PC-3 (cell line): ENCODE data around the gene PROKR1. TPM values are rescaled to one million over a fixed set of nuclear protein-coding genes. Genes with fewer than 3 reads are reported as not detected.

Experiments used
- ATAC-seq: fragments of 200-7000 bp; cut with Tn5 transposase; 2 replicates; pipeline ENCODE4 v1.9.1; 2020; ENCODE audit warnings: mild to moderate bottlenecking, moderate library complexity
- BruUV-seq: library from RNA; stranded (reverse); fragments of 400-500 nt; replicated peaks from 2 replicates; lab custom pipeline; 2021; lab: Mats Ljungman, UMichigan
- CTCF ChIA-PET: fragments of 300-600 bp; sonication (Branson Sonifier 250); formaldehyde crosslinking; loops from one replicate; lab custom pipeline; 2022; ENCODE audit warnings: antibody characterized with exemption; lab: Charles Lee
- POLR2A ChIA-PET: fragments of 300-600 bp; sonication (Branson Sonifier 250); formaldehyde crosslinking; loops from one replicate; lab custom pipeline; 2022; ENCODE audit warnings: antibody characterized with exemption; ENCODE audit not compliant: unreplicated experiment; lab: Charles Lee
- DNase-seq: peaks from one replicate; pipeline ENCODE4 v3.0.0-alpha.2; 2015
- H2AFZ ChIP-seq: fragments of 300-600 bp; sonication (generic); 2 replicates; pipeline ENCODE4 v1.6.0; 2016; ENCODE audit warnings: antibody characterized with exemption, low read length
- H3F3A ChIP-seq: fragments of 300-600 bp; sonication (generic); one replicate; pipeline ENCODE4 v1.6.0; 2017; ENCODE audit warnings: antibody characterized with exemption, low read length, control low read depth, mild to moderate bottlenecking; ENCODE audit not compliant: unreplicated experiment
- H3K27ac ChIP-seq: fragments of 300-600 bp; sonication (generic); 2 replicates; pipeline ENCODE4 v1.5.1; 2016; ENCODE audit warnings: mild to moderate bottlenecking, low read length
- H3K27me3 ChIP-seq: fragments of 300-600 bp; sonication (generic); 2 replicates; pipeline ENCODE4 v1.6.1; 2016; ENCODE audit warnings: low read length, mixed read lengths
- H3K36me3 ChIP-seq: fragments of 300-600 bp; sonication (generic); 2 replicates; pipeline ENCODE4 v1.6.1; 2016; ENCODE audit warnings: low read depth, mixed run types, low read length, mixed read lengths
- H3K4me1 ChIP-seq: fragments of 300-600 bp; sonication (generic); 2 replicates; pipeline ENCODE4 v1.5.1; 2016; ENCODE audit warnings: low read length; ENCODE audit not compliant: insufficient read depth
- H3K4me2 ChIP-seq: fragments of 300-600 bp; sonication (generic); 2 replicates; pipeline ENCODE4 v1.6.0; 2016; ENCODE audit warnings: low read length
- H3K4me3 ChIP-seq: fragments of 300-600 bp; sonication (generic); 2 replicates; pipeline ENCODE4 v1.5.1; 2016; ENCODE audit warnings: mild to moderate bottlenecking, low read length, mixed read lengths
- H3K79me2 ChIP-seq: fragments of 300-600 bp; sonication (generic); 2 replicates; pipeline ENCODE4 v1.6.1; 2017; ENCODE audit warnings: low read length, mixed read lengths
- H3K9ac ChIP-seq: fragments of 300-600 bp; sonication (generic); 2 replicates; pipeline ENCODE4 v1.6.0; 2016; ENCODE audit warnings: mild to moderate bottlenecking, low read length
- H3K9me2 ChIP-seq: fragments of 300-600 bp; sonication (generic); replicated peaks from 2 replicates; pipeline ENCODE4 v1.6.1; 2016; ENCODE audit warnings: mixed run types, low read length, mixed read lengths
- H3K9me3 ChIP-seq: fragments of 300-600 bp; sonication (generic); 2 replicates; pipeline ENCODE4 v1.6.1; 2016; ENCODE audit warnings: low read length, mixed read lengths
- H4K20me1 ChIP-seq: fragments of 300-600 bp; sonication (generic); 2 replicates; pipeline ENCODE4 v1.6.1; 2016; ENCODE audit warnings: low read length, mixed read lengths
- EZH2 ChIP-seq: fragments of 300-600 bp; sonication (generic); IDR thresholded peaks from one replicate; pipeline ENCODE4 v1.6.1; 2017; ENCODE audit warnings: antibody characterized with exemption, mild to moderate bottlenecking, low read length; ENCODE audit not compliant: unreplicated experiment
- EZH2phosphoT487 ChIP-seq: fragments of 300-600 bp; sonication (generic); IDR thresholded peaks from 2 replicates; pipeline ENCODE4 v1.6.1; 2018; ENCODE audit warnings: mild to moderate bottlenecking, antibody characterized with exemption, low read length, borderline replicate concordance
- intact Hi-C: fragments of 100-400 bp; cut with micrococcal nuclease; formaldehyde crosslinking; loops from 2 replicates; pipeline ENCODE4 v1.9.0; 2023
- total RNA-seq: library from RNA; depleted of rRNA; stranded (reverse); fragments of >200 nt; gene quantifications from 2 replicates; pipeline ENCODE4 v1.2.3, GENCODE V29; 2014
- TF ChIP-seq, protein P1 (sequence below): fragments of 300-600 bp; sonication (generic); conservative IDR thresholded peaks from 2 replicates; pipeline ENCODE4 v1.5.1; 2017; ENCODE audit warnings: antibody characterized with exemption, low read depth, mild to moderate bottlenecking, low read length

Gene PROKR1
- total RNA-seq, 1 experiment from 2014 or later, result 0.26 TPM

- Histone ChIP-seq H3F3A (no peaks in the 10 kb centered on the region), H3K36me3 (no peaks in the 10 kb centered on the region), H3K4me1 (no peaks in the 10 kb centered on the region), H3K79me2 (no peaks in the 10 kb centered on the region), H3K9me3 (0 out of 2 replicates have a peak, but pooled peaks cover 3% of the 10 kb centered on the region), H2AFZ (no peak overlapping the region), H3K9ac (no peak overlapping the region), H3K9me2 (no peaks in the 10 kb centered on the region), H3K4me2 (no peak overlapping the region), H4K20me1 (no peaks in the 10 kb centered on the region), H3K27ac (no peak overlapping the region), H3K4me3 (no peak overlapping the region), H3K27me3 (no peaks in the 10 kb centered on the region)
- intact Hi-C loops, result no loop called here
- no peak for ATAC-seq
- DNase-seq, result no peak
- TF ChIP-seq, protein P1, sequence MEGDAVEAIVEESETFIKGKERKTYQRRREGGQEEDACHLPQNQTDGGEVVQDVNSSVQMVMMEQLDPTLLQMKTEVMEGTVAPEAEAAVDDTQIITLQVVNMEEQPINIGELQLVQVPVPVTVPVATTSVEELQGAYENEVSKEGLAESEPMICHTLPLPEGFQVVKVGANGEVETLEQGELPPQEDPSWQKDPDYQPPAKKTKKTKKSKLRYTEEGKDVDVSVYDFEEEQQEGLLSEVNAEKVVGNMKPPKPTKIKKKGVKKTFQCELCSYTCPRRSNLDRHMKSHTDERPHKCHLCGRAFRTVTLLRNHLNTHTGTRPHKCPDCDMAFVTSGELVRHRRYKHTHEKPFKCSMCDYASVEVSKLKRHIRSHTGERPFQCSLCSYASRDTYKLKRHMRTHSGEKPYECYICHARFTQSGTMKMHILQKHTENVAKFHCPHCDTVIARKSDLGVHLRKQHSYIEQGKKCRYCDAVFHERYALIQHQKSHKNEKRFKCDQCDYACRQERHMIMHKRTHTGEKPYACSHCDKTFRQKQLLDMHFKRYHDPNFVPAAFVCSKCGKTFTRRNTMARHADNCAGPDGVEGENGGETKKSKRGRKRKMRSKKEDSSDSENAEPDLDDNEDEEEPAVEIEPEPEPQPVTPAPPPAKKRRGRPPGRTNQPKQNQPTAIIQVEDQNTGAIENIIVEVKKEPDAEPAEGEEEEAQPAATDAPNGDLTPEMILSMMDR, result no peak
- TF ChIP-seq EZH2phosphoT487, result no peak
- TF ChIP-seq EZH2, result no peak
- no TSS peak for BruUV-seq
- CTCF ChIA-PET, result no interaction called here
- POLR2A ChIA-PET, result no interaction called here
Measured at GRCh38 chr2:68692511-68692910, 49.1 kb downstream of the PROKR1 start.

DNA sequence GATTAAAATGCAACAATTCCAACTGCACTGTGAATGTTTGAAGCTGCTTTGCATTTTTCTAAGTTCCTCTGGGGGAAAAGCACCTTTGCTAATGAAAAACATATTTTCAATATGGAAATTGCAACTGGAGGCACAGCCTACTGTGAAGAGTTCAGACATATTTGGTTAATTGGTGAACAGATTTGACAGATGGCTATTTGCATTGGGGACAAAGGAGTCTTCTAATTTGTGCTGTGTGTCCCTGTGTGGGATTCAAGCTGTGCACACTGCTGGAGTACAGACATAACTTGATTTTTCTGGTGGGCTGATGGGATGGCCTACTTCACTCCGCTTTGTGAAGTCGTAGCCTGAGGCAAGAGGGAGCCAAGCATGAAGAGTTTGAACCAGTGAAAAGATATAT lies 50.6 kb downstream of the PROKR1 start:
- no TSS peak for BruUV-seq
- H3K4me1 ChIP-seq, result no peaks in the 10 kb centered on the region

DNA sequence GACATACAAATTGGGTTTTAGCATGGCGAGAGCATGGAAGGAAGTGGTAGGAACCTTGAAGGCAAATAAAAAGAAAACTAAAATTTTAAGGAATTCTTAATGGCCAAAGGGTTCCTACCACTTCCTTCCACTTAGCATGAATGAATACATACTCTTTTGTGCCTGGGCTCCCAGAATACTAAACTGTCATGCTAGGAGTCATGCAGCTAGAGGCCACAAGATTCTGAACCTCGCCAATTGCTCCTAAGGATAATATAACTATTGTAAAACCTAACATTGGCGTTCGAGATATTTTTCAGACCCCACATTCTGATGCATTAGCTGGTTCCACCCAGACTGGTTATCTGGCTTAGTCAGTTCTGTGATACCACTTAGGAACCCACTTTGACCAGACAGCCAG lies 52.6 kb downstream of the PROKR1 start:
- ChIA-PET CTCF (no interaction called here), POLR2A (no interaction called here)
- Histone ChIP-seq H3K9ac (no peak overlapping the region), H3K79me2 (no peaks in the 10 kb centered on the region), H3K4me3 (no peak overlapping the region), H2AFZ (no peak overlapping the region), H3K4me1 (no peaks in the 10 kb centered on the region), H3K27ac (no peak overlapping the region), H4K20me1 (no peaks in the 10 kb centered on the region), H3K4me2 (no peak overlapping the region), H3K27me3 (no peaks in the 10 kb centered on the region), H3K9me3 (peaks cover 8% of the 10 kb centered on the region), H3K36me3 (no peaks in the 10 kb centered on the region), H3K9me2 (no peaks in the 10 kb centered on the region), H3F3A (no peaks in the 10 kb centered on the region)
- ATAC-seq, result no peak
- intact Hi-C loops, result no loop called here
- TF ChIP-seq EZH2phosphoT487 (no peak), EZH2 (no peak)
- TF ChIP-seq, protein P1, result no peak
- DNase-seq, result no peak
- BruUV-seq, result no TSS peak

More for the DNA sequence above, 50.6 kb downstream of the PROKR1 start:
- no peak for TF ChIP-seq EZH2phosphoT487
- TF ChIP-seq, protein P1, result no peak
- TF ChIP-seq EZH2, result no peak
- no peaks in the 10 kb centered on the region for H3F3A ChIP-seq
- POLR2A ChIA-PET, result no interaction called here
- no peaks in the 10 kb centered on the region for H3K79me2 ChIP-seq
- no peak overlapping the region for H3K4me2 ChIP-seq
- H4K20me1 ChIP-seq, result no peaks in the 10 kb centered on the region
- H3K27ac ChIP-seq, result no peak overlapping the region
- 0 out of 2 replicates have a peak, but pooled peaks cover 3% of the 10 kb centered on the region for H3K9me3 ChIP-seq
- H3K36me3 ChIP-seq, result no peaks in the 10 kb centered on the region
- no peak overlapping the region for H3K9ac ChIP-seq
- H3K4me3 ChIP-seq, result no peak overlapping the region
- no peaks in the 10 kb centered on the region for H3K27me3 ChIP-seq
- DNase-seq (no peak), ATAC-seq (no peak)
- H2AFZ ChIP-seq, result no peak overlapping the region
- no peaks in the 10 kb centered on the region for H3K9me2 ChIP-seq
- intact Hi-C loops, result no loop called here
- CTCF ChIA-PET, result no interaction called here
